Activated CD8-positive, alpha-beta T cell treated with anti-CD3 and anti-CD28 coated beads for 36 hours (primary cell): Measurements from ENCODE around the gene APBA3. TPM values are rescaled to one million over a fixed set of nuclear protein-coding genes. Genes with fewer than 3 reads are reported as not detected.

ENCODE experiments used
- ATAC-seq: fragments of 200-7000 bp; cut with Tn5 transposase; one replicate; pipeline ENCODE4 v1.10.0; 2021; ENCODE audit warnings: mild to moderate bottlenecking, moderate library complexity
- CTCF ChIA-PET: fragments of 350-600 bp; sonication (Branson Sonifier 250); formaldehyde crosslinking; loops from one replicate; lab custom pipeline; 2021; ENCODE audit warnings: antibody characterized with exemption; lab: Charles Lee
- POLR2A ChIA-PET: fragments of 350-600 bp; sonication (Branson Sonifier 250); formaldehyde crosslinking; loops from one replicate; lab custom pipeline; 2021; ENCODE audit warnings: antibody characterized with exemption; lab: Charles Lee
- DNase-seq: peaks from one replicate; pipeline ENCODE4 v3.0.0-alpha.2; 2020
- H3K27ac Mint-ChIP-seq: one replicate; pipeline ENCODE4 v1.8.0; 2021; ENCODE audit warnings: mild to moderate bottlenecking, mixed read lengths
- H3K27me3 Mint-ChIP-seq: one replicate; pipeline ENCODE4 v1.8.0; 2021; ENCODE audit warnings: mixed read lengths
- H3K36me3 Mint-ChIP-seq: one replicate; pipeline ENCODE4 v1.8.0; 2021; ENCODE audit warnings: low read depth, mixed read lengths
- H3K4me1 Mint-ChIP-seq: one replicate; pipeline ENCODE4 v1.8.0; 2021; ENCODE audit warnings: low read depth, mixed read lengths
- H3K4me3 Mint-ChIP-seq: one replicate; pipeline ENCODE4 v1.8.0; 2021; ENCODE audit warnings: mild to moderate bottlenecking, moderate library complexity, mixed read lengths
- H3K9me3 Mint-ChIP-seq: one replicate; pipeline ENCODE4 v1.8.0; 2021; ENCODE audit warnings: mixed read lengths
- intact Hi-C: fragments of 100-400 bp; cut with micrococcal nuclease; formaldehyde crosslinking; loops from one replicate; pipeline ENCODE4 v1.10.0; 2022
- total RNA-seq, 2 experiments: library from RNA; stranded (reverse); gene quantifications; one replicate each; pipeline ENCODE4 v1.2.3, GENCODE V29; 2021
- TF ChIP-seq, protein P1 (sequence below): fragments of 200-600 bp; IDR thresholded peaks from one replicate; pipeline ENCODE4 v1.8.0; 2022; ENCODE audit warnings: antibody characterized with exemption, mild to moderate bottlenecking

APBA3 gene
- total RNA-seq, 2 experiments from 2014 or later = 28.0 to 29.1 TPM

DNA sequence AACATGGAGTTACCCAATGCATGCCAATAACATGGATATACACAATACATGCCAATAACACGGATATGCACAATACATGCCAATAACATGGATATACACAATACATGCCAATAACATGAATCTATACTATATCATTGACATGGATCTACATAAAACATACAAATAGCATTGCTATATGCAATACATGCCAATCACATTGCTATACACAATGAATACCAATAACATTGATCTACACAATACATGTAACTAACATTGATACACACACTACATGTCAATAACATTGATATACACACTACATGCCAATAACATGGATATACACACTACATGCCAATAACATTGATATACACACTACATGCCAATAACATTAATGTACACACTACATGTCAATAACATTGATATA lies 60.3 kb downstream of the APBA3 start:
- intact Hi-C loops = no loop called here
- ATAC-seq (no peak), DNase-seq (no peak)
- POLR2A ChIA-PET = no interaction called here
- no peak overlapping the region for H3K27ac Mint-ChIP-seq
- H3K36me3 Mint-ChIP-seq = no peaks in the 10 kb centered on the region
- CTCF ChIA-PET = interaction anchor here (0.7 to 4.8 kb wide), 4 partner anchors 10 to 34 kb away, joined by 4 to 32 read pairs (median 7); no protein-coding TSS in a partner anchor
- TF ChIP-seq, protein P1, sequence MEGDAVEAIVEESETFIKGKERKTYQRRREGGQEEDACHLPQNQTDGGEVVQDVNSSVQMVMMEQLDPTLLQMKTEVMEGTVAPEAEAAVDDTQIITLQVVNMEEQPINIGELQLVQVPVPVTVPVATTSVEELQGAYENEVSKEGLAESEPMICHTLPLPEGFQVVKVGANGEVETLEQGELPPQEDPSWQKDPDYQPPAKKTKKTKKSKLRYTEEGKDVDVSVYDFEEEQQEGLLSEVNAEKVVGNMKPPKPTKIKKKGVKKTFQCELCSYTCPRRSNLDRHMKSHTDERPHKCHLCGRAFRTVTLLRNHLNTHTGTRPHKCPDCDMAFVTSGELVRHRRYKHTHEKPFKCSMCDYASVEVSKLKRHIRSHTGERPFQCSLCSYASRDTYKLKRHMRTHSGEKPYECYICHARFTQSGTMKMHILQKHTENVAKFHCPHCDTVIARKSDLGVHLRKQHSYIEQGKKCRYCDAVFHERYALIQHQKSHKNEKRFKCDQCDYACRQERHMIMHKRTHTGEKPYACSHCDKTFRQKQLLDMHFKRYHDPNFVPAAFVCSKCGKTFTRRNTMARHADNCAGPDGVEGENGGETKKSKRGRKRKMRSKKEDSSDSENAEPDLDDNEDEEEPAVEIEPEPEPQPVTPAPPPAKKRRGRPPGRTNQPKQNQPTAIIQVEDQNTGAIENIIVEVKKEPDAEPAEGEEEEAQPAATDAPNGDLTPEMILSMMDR = no peak
- H3K4me3 Mint-ChIP-seq = peak overlapping the region; percentile 66
- peaks cover 7% of the 10 kb centered on the region for H3K27me3 Mint-ChIP-seq
- no peaks in the 10 kb centered on the region for H3K9me3 Mint-ChIP-seq
- peaks cover 14% of the 10 kb centered on the region for H3K4me1 Mint-ChIP-seq

Other genes starting within 250 kb of the APBA3 start
- 1 to 10 TPM; 1.6 to 2.4 TPM for gene TEKTIP1, start 222.5 kb downstream of the APBA3 start, total RNA-seq
- gene MFSD12, start 204.1 kb downstream of the APBA3 start, total RNA-seq = 10 to 100 TPM; 62.4 to 63.5 TPM
- gene HMG20B, start 188.7 kb downstream of the APBA3 start, total RNA-seq = 10 to 100 TPM; 42.7 to 47.3 TPM
- under 1 TPM; 0.09 to 0.14 TPM for gene GIPC3, start 176.2 kb downstream of the APBA3 start, total RNA-seq
- 1 to 10 TPM; 2.7 to 3.0 TPM for gene TBXA2R, start 154.8 kb downstream of the APBA3 start, total RNA-seq
- gene CACTIN, start 134.9 kb downstream of the APBA3 start, total RNA-seq = 10 to 100 TPM; 25.9 to 28.5 TPM
- 10 to 100 TPM; 20.4 to 22.2 TPM for gene PIP5K1C, start 61.2 kb downstream of the APBA3 start, total RNA-seq
- 1 to 10 TPM in 1 of 2 experiments, under 1 TPM in 1; 0.69 to 2.4 TPM for gene TJP3, start 53.3 kb downstream of the APBA3 start, total RNA-seq
- 10 to 100 TPM; 47.4 to 50.9 TPM for gene MRPL54, start 990 bp upstream of the APBA3 start, total RNA-seq
- gene RAX2, start 10.5 kb upstream of the APBA3 start, total RNA-seq = not detected
- gene MATK, start 24.7 kb upstream of the APBA3 start, total RNA-seq = 10 to 100 TPM; 37.6 to 39.6 TPM
- gene ZFR2, start 107.3 kb upstream of the APBA3 start, total RNA-seq = under 1 TPM in 1 of 2 experiments, not detected in 1; 0.23 TPM
- not detected for gene ATCAY, start 119.0 kb upstream of the APBA3 start, total RNA-seq
- gene NMRK2, start 171.4 kb upstream of the APBA3 start, total RNA-seq = not detected
- gene DAPK3, start 209.4 kb upstream of the APBA3 start, total RNA-seq = 10 to 100 TPM; 27.2 to 27.5 TPM
- gene EEF2, start 223.8 kb upstream of the APBA3 start, total RNA-seq = 1,000 to 10,000 TPM; 3,533 to 3,625 TPM
- gene PIAS4, start 246.0 kb upstream of the APBA3 start, total RNA-seq = 10 to 100 TPM; 22.2 TPM